SK-N-SH (cell line): Measurements from ENCODE around the gene CDH24. TPM values are rescaled to one million over a fixed set of nuclear protein-coding genes. Genes with fewer than 3 reads are reported as not detected.

Experiments used
- CTCF ChIA-PET: fragments of 300-600, 350-600 bp; formaldehyde crosslinking; extraction: SDS; loops from one replicate; lab custom pipeline; 2021; lab: Yijun Ruan, JAX
- POLR2A ChIA-PET: fragments of 350-600 bp; sonication (Branson Sonifier 250); formaldehyde crosslinking; extraction: SDS; loops from one replicate; lab custom pipeline; 2020; ENCODE audit warnings: antibody characterized with exemption, inconsistent platforms; lab: Yijun Ruan, JAX
- DNase-seq: peaks from one replicate; pipeline ENCODE4 v3.0.0; 2012
- H2AFZ ChIP-seq: fragments of 200-600 bp; sonication (generic); 2 replicates; pipeline ENCODE4 v1.8.1; 2016; ENCODE audit warnings: antibody characterized with exemption, mild to moderate bottlenecking, low read depth
- H3F3A ChIP-seq: fragments of 200-600 bp; sonication (generic); replicated peaks from 2 replicates; pipeline ENCODE3; 2016; ENCODE audit warnings: antibody characterized with exemption, mild to moderate bottlenecking; ENCODE audit not compliant: insufficient read depth
- H3K27ac ChIP-seq, 2 experiments: fragments of 200-500 bp in 1 of 2; fragments of 200-600 bp in 1 of 2; sonication (Bioruptor generic) in 1 of 2; sonication (generic), shearing (Covaris generic) in 1 of 2; 2 replicates each; pipeline versions ENCODE4 v1.5.1 to v1.6.1; 2014 to 2016; ENCODE audit warnings: low read depth in 2 of 2, inconsistent platforms in 1 of 2, low read length in 1 of 2, mild to moderate bottlenecking in 1 of 2, mixed read lengths in 1 of 2
- H3K27me3 ChIP-seq: fragments of 200-600 bp; sonication (generic), shearing (Covaris generic); 2 replicates; pipeline ENCODE4 v1.6.1; 2016; ENCODE audit warnings: mixed run types; ENCODE audit not compliant: insufficient read depth
- H3K36me3 ChIP-seq, 2 experiments: fragments of 200-500 bp in 1 of 2; fragments of 200-600 bp in 1 of 2; sonication (Bioruptor generic) in 1 of 2; sonication (generic) in 1 of 2; replicated peaks in 1 of 2; 2 replicates each; pipeline versions ENCODE3 to v1.5.1; 2014 to 2016; ENCODE audit warnings: low read length in 1 of 2, mild to moderate bottlenecking in 1 of 2; ENCODE audit not compliant: insufficient read depth in 2 of 2, control insufficient read depth in 1 of 2
- H3K4me1 ChIP-seq, 2 experiments: fragments of 200-500 bp in 1 of 2; fragments of 200-600 bp in 1 of 2; sonication (Bioruptor generic) in 1 of 2; sonication (generic), shearing (Covaris generic) in 1 of 2; 2 replicates each; pipeline versions ENCODE4 v1.5.1 to v1.6.1; 2014 to 2016; ENCODE audit warnings: low read depth in 1 of 2, low read length in 1 of 2, mixed run types in 1 of 2; ENCODE audit not compliant: insufficient read depth in 2 of 2, control insufficient read depth in 1 of 2
- H3K4me2 ChIP-seq: fragments of 200-600 bp; sonication (generic), shearing (Covaris generic); 2 replicates; pipeline ENCODE4 v1.6.1; 2017; ENCODE audit warnings: mixed run types
- H3K4me3 ChIP-seq, 2 experiments: fragments of 200-500 bp in 1 of 2; fragments of 200-600 bp in 1 of 2; sonication (Bioruptor generic) in 1 of 2; sonication (generic), shearing (Covaris generic) in 1 of 2; 2 replicates each; pipeline versions ENCODE4 v1.5.1 to v1.8.1; 2014 to 2016; ENCODE audit warnings: low read depth in 2 of 2, inconsistent platforms in 1 of 2, low read length in 1 of 2, mild to moderate bottlenecking in 1 of 2, mixed read lengths in 1 of 2, moderate library complexity in 1 of 2
- H3K79me2 ChIP-seq: fragments of 200-600 bp; sonication (generic); 2 replicates; pipeline ENCODE4 v1.8.1; 2017; ENCODE audit warnings: mild to moderate bottlenecking; ENCODE audit not compliant: insufficient read depth
- H3K9ac ChIP-seq: fragments of 200-600 bp; sonication (generic); 2 replicates; pipeline ENCODE4 v1.6.1; 2017; ENCODE audit warnings: mixed run types
- H3K9me2 ChIP-seq: fragments of 200-600 bp; sonication (generic); 2 replicates; pipeline ENCODE4 v1.6.1; 2017; ENCODE audit warnings: mixed run types
- H3K9me3 ChIP-seq: fragments of 200-600 bp; sonication (generic); 2 replicates; pipeline ENCODE4 v1.6.1; 2017; ENCODE audit warnings: mixed run types, mild to moderate bottlenecking, moderate library complexity
- H4K20me1 ChIP-seq: fragments of 200-600 bp; sonication (generic); 2 replicates; pipeline ENCODE4 v1.6.1; 2017; ENCODE audit warnings: mild to moderate bottlenecking, mixed run types; ENCODE audit not compliant: insufficient read depth
- CTCF ChIP-seq: fragments of 200-600 bp; sonication (generic); IDR thresholded peaks from 2 replicates; pipeline ENCODE4 v1.6.1; 2017; ENCODE audit warnings: antibody characterized with exemption, mild to moderate bottlenecking, moderate library complexity
- EZH2phosphoT487 ChIP-seq: fragments of 200-600 bp; sonication (generic); IDR thresholded peaks from 2 replicates; pipeline ENCODE4 v1.6.1; 2017; ENCODE audit warnings: low read depth, mixed run types, mild to moderate bottlenecking, antibody characterized with exemption, moderate library complexity, borderline replicate concordance
- FOXJ3 ChIP-seq: sonication (generic); formaldehyde crosslinking; IDR thresholded peaks from 2 replicates; pipeline ENCODE4 v1.5.1; 2020; ENCODE audit warnings: mild to moderate bottlenecking, missing genetic modification reagents
- GATA2 ChIP-seq: sonication (generic); formaldehyde crosslinking; IDR thresholded peaks from 2 replicates; pipeline ENCODE4 v1.5.0; 2020; ENCODE audit warnings: mild to moderate bottlenecking, missing genetic modification reagents
- JUND ChIP-seq: IDR thresholded peaks from 2 replicates; pipeline ENCODE4 v1.4.0; 2012
- MEF2A ChIP-seq: IDR thresholded peaks from 2 replicates; pipeline ENCODE4 v1.4.0; 2012; ENCODE audit warnings: low read depth, borderline replicate concordance
- NRF1 ChIP-seq: IDR thresholded peaks from 2 replicates; pipeline ENCODE4 v1.6.1; 2012; ENCODE audit warnings: low read depth, mild to moderate bottlenecking, low read length
- PBX3 ChIP-seq: IDR thresholded peaks from 2 replicates; pipeline ENCODE4; 2012
- RCOR1 ChIP-seq: fragments of 150-350 bp; IDR thresholded peaks from 2 replicates; pipeline ENCODE4 v1.6.1; 2017; ENCODE audit warnings: antibody characterized with exemption, low read length
- REST ChIP-seq: IDR thresholded peaks from 2 replicates; pipeline ENCODE4 v1.6.1; 2012; ENCODE audit warnings: mild to moderate bottlenecking, low read depth, low read length, moderate library complexity
- RFX5 ChIP-seq: IDR thresholded peaks from 2 replicates; pipeline ENCODE4 v1.6.1; 2012; ENCODE audit warnings: mild to moderate bottlenecking, improper control_type of control experiment, low read length
- SIN3A ChIP-seq: IDR thresholded peaks from 2 replicates; pipeline ENCODE4 v1.6.1; 2012; ENCODE audit warnings: low read depth, mild to moderate bottlenecking, low read length, moderate library complexity, borderline replicate concordance
- SMC3 ChIP-seq: IDR thresholded peaks from 2 replicates; pipeline ENCODE4 v1.6.1; 2012; ENCODE audit warnings: low read depth, low read length, improper control_type of control experiment
- TAF1 ChIP-seq: IDR thresholded peaks from 2 replicates; pipeline ENCODE4 v1.6.1; 2012; ENCODE audit warnings: low read depth, mild to moderate bottlenecking, low read length, moderate library complexity, borderline replicate concordance
- TEAD4 ChIP-seq: IDR thresholded peaks from 2 replicates; pipeline ENCODE4 v1.4.0; 2012; ENCODE audit warnings: mild to moderate bottlenecking, borderline replicate concordance; ENCODE audit not compliant: insufficient read depth
- WGBS: methylation state at CpG from one replicate; pipeline ENCODE4 v1.1.6; 2017; ENCODE audit warnings: low lambda C conversion rate; 5-methylcytosine and 5-hydroxymethylcytosine counted together
- polyA plus RNA-seq, 3 experiments: library from polyadenylated mRNA; depleted of rRNA; stranded (reverse); fragments of >200 nt; gene quantifications; 2 replicates each; pipeline ENCODE4 v1.2.3, GENCODE V29; 2012

The CDH24 gene
- polyA plus RNA-seq, 1 of the 3 experiments (the other 2 are of a cell fraction), result 30.8 TPM

- Histone ChIP-seq H3K36me3 (no peaks in the 10 kb centered on the region), H2AFZ (peak overlapping the region; percentile 96), H3K9me3 (no peaks in the 10 kb centered on the region), H3K79me2 (0 out of 2 replicates have a peak, but pooled peaks cover 3% of the 10 kb centered on the region), H3F3A (peaks cover 34% of the 10 kb centered on the region), H3K4me1 (peaks cover 18 to 22% of the 10 kb centered on the region in 2 experiments), H3K9ac (peak overlapping the region; percentile 69), H4K20me1 (no peaks in the 10 kb centered on the region), H3K27me3 (no peaks in the 10 kb centered on the region), H3K9me2 (no peaks in the 10 kb centered on the region), H3K27ac (peak overlapping the region; percentile 54 to 90), H3K4me3 (peak overlapping the region; percentile 50 to 61), H3K4me2 (peak overlapping the region; percentile 65)
- WGBS, result 21% methylated on average over 8 of the region's 8 CpGs
- POLR2A ChIA-PET, result no interaction called here
- DNase-seq, result no peak
- no peak for TF ChIP-seq PBX3
- TF ChIP-seq TAF1, result no peak
- no peak for TF ChIP-seq MEF2A
- TF ChIP-seq GATA2 (CRISPR knock-in tag), result no peak
- TF ChIP-seq EZH2phosphoT487, result no peak
- TF ChIP-seq SMC3, result no peak
- no peak for TF ChIP-seq CTCF
- TF ChIP-seq FOXJ3 (CRISPR knock-in tag), result no peak
- TF ChIP-seq RCOR1, result no peak
- TF ChIP-seq SIN3A, result no peak
- TF ChIP-seq JUND, result no peak
- no peak for TF ChIP-seq REST
- no peak for TF ChIP-seq RFX5
- TF ChIP-seq NRF1, result no peak
- no peak for TF ChIP-seq TEAD4
- CTCF ChIA-PET, result interaction anchor here (1.8 to 4.1 kb wide), 5 partner anchors 14 to 59 kb away, joined by 3 to 61 read pairs (median 21); partner anchors contain the start of gene CDH24
Measured at GRCh38 chr14:23009483-23009938, 47.8 kb downstream of the CDH24 start.
